Measurements from ENCODE around the gene TFIP11.

TFIP11 gene

DNA sequence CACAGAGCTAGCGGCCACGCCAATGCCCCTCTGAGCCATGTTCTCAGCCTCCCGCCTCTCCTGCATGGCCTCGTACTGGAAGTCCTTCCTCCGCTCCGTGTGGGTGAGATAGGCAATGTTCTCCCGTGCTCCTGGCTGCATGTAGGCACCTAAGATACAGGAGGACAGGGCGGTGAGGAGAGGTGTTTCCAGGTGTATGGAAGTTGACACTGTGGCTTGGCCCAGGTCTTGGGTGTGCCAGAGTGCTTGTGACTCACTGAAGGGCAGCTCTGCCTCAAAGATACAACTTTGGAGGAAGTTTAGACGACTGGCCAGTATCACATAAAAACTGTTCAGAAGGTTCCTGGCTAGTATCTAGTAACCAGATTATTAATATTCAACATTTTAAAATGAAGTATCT is 20.1 kb downstream of the TFIP11 start:
- Histone ChIP-seq H3K9ac (ENCODE audit: low read length) (no peak overlapping the region), H3K27me3 (ENCODE audit: control insufficient read depth, insufficient read depth, low read length) (no peaks in the 10 kb centered on the region), H3K4me1 (ENCODE audit: control insufficient read depth, insufficient read depth, low read length) (no peaks in the 10 kb centered on the region), H3K36me3 (ENCODE audit: control insufficient read depth, insufficient read depth, low read length) (peaks cover 51% of the 10 kb centered on the region), H3K4me3 (ENCODE audit: low read length) (no peak overlapping the region), H3K27ac (ENCODE audit: low read depth, low read length) (no peak overlapping the region)

DNA sequence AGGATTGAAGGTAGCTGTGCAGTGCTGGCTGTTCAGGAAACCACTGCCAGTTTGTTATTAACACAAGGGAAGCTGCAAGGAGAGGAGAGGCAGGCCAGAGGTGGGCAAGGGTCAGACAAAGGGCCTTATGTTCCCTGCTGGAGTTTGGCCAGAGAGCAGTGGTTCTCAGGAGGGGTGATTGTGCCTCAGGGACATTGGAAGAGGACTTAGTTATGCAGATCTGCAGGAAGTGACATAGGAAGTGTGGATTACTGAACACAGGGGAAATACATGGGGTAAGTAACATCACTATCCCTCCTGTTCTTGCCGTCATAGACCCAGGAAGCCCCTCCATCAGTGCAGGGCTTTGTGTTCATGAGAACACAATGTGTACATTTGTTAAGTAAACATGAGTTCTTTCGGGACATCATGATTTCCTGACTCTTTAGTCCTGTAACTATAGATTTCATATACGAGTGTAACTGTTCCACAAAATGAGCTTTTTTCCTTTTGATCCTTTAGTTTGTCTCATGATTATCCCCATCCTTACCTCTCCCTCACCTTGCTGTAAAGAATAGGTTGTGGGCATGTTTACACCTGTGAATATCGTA is 22.7 kb downstream of the TFIP11 start:
- Histone ChIP-seq H3K36me3 (ENCODE audit: control insufficient read depth, insufficient read depth, low read length) (peaks cover 33% of the 10 kb centered on the region), H3K4me3 (ENCODE audit: low read length) (no peak overlapping the region), H3K9ac (ENCODE audit: low read length) (no peak overlapping the region), H3K27me3 (ENCODE audit: control insufficient read depth, insufficient read depth, low read length) (no peaks in the 10 kb centered on the region), H3K27ac (ENCODE audit: low read depth, low read length) (no peak overlapping the region), H3K4me1 (ENCODE audit: control insufficient read depth, insufficient read depth, low read length) (peaks cover 6% of the 10 kb centered on the region)

DNA sequence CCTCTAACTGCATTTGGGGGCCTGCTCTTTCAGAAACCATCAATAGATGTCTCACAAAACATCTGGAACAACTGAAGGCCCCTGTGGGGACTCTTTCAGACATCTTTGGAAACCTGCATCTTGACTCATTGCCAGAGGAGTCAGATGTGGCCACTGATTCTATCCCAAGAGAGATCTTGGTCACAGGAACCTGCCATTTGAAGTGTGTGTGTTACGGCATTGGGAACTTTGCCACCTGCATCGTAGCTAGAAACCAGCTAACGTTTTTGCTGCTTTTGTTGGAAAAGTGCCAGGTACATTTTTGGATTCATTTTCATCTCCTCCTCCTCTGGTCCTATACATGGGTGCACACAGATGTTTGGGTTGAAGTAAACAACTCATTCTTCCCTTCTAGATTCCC is 24.3 kb downstream of the TFIP11 start:
- Histone ChIP-seq H3K9ac (ENCODE audit: low read length) (no peak overlapping the region), H3K36me3 (ENCODE audit: control insufficient read depth, insufficient read depth, low read length) (peaks cover 20% of the 10 kb centered on the region), H3K4me1 (ENCODE audit: control insufficient read depth, insufficient read depth, low read length) (peaks cover 13% of the 10 kb centered on the region), H3K27ac (ENCODE audit: low read depth, low read length) (no peak overlapping the region), H3K27me3 (ENCODE audit: control insufficient read depth, insufficient read depth, low read length) (no peaks in the 10 kb centered on the region), H3K4me3 (ENCODE audit: low read length) (no peak overlapping the region)

DNA sequence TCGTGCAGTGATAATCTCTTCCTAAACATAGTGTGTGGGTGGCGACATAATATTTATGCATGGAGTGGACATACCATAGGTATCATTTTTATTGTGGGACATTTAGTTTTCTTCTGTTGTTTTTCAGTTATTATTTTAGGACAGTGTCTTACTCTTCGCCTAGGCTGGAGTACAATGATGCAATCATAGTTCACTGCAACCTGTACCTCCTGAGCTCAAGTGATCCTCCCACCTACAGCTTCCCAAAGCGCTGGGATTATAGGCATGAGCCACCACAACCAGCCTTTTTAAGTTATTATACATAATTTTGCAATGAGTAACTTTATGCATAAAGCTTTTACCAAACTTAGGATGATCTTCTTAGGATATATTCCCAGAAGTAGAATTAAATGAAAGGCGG is 25.9 kb downstream of the TFIP11 start:
- H3K27me3 ChIP-seq (ENCODE audit: control insufficient read depth, insufficient read depth, low read length): no peaks in the 10 kb centered on the region
- H3K4me1 ChIP-seq (ENCODE audit: control insufficient read depth, insufficient read depth, low read length): peaks cover 20% of the 10 kb centered on the region
- H3K9ac ChIP-seq (ENCODE audit: low read length): no peak overlapping the region
- H3K27ac ChIP-seq (ENCODE audit: low read depth, low read length): no peak overlapping the region
- H3K36me3 ChIP-seq (ENCODE audit: control insufficient read depth, insufficient read depth, low read length): peaks cover 8% of the 10 kb centered on the region
- no peak overlapping the region for H3K4me3 ChIP-seq (ENCODE audit: low read length)

DNA sequence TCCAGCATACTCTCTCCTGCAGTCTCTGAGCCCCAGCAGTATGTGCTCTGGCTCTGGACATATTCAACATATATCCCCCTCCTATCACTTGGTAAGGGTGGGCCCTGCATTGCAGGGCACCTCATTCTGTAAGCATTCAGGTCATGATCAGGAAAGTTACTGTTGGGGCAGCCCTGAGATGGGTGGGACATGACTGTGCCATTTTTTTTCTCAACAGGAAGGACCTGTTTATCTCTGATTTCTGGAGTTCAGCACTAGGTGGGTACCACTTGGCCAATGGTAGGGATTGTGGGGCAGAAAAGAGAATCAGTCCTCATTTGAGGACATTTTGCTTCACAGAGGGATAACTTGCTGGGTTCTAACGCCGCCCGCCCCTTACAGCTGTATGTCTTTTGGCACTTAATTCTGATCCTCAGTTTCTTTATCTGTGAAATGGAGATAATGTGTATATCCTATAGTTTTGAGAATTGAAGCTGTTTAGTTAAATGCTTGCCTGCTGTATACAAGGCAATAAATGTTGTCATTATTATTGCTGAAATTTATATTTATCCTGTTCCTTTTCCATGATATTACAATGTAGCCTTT is 26.4 kb downstream of the TFIP11 start:
- Histone ChIP-seq H3K27me3 (ENCODE audit: control insufficient read depth, insufficient read depth, low read length) (no peaks in the 10 kb centered on the region), H3K27ac (ENCODE audit: low read depth, low read length) (no peak overlapping the region), H3K4me3 (ENCODE audit: low read length) (no peak overlapping the region), H3K4me1 (ENCODE audit: control insufficient read depth, insufficient read depth, low read length) (peaks cover 20% of the 10 kb centered on the region), H3K9ac (ENCODE audit: low read length) (no peak overlapping the region), H3K36me3 (ENCODE audit: control insufficient read depth, insufficient read depth, low read length) (peaks cover 8% of the 10 kb centered on the region)

DNA sequence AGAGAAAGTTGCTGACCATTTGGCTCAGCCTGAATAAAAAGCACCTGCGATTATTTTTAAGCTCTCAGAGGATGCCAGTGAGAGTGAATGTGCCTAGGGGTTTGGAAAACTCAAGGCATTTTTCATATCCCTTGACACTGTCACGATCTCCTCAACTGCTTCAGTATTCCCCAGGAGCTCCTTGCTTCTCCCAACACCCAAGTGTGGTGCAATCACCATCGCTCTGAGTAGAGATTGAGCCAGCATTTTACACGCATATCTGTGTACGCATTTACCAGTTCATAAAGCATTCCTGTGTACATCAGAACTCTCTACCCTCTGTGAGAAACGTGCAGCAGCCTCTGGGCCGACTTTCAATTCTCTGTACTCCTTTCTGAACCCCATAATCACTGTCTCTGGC is 27.3 kb downstream of the TFIP11 start:
- H3K4me3 ChIP-seq (ENCODE audit: low read length): no peak overlapping the region

DNA sequence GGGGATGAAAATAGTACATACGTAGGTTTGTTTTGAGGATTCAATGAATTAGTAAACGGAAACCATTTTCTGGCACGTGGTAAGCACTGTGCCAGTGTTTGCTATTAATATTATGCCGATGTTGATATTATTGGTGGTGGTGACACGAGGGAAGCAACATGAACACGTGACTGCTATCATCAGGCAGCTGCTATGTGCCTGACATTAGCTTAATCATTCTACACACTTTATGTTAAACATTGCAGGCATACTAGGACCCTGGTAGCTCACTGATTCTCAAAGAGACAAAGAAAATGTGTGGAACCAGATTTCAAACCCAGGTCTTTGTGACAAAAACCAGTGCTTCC is 27.9 kb downstream of the TFIP11 start:
- Histone ChIP-seq H3K27ac (ENCODE audit: low read depth, low read length) (peak overlapping the region; percentile 96), H3K4me1 (ENCODE audit: control insufficient read depth, insufficient read depth, low read length) (peaks cover 20% of the 10 kb centered on the region), H3K36me3 (ENCODE audit: control insufficient read depth, insufficient read depth, low read length) (peaks cover 6% of the 10 kb centered on the region), H3K4me3 (ENCODE audit: low read length) (peak overlapping the region; percentile 98), H3K27me3 (ENCODE audit: control insufficient read depth, insufficient read depth, low read length) (no peaks in the 10 kb centered on the region), H3K9ac (ENCODE audit: low read length) (peak overlapping the region; percentile 64)

More for the DNA sequence above, 27.3 kb downstream of the TFIP11 start:
- peaks cover 8% of the 10 kb centered on the region for H3K36me3 ChIP-seq (ENCODE audit: control insufficient read depth, insufficient read depth, low read length)
- H3K9ac ChIP-seq (ENCODE audit: low read length): no peak overlapping the region
- peaks cover 20% of the 10 kb centered on the region for H3K4me1 ChIP-seq (ENCODE audit: control insufficient read depth, insufficient read depth, low read length)
- H3K27me3 ChIP-seq (ENCODE audit: control insufficient read depth, insufficient read depth, low read length): no peaks in the 10 kb centered on the region
- peak overlapping the region; percentile 30 for H3K27ac ChIP-seq (ENCODE audit: low read depth, low read length)

DNA sequence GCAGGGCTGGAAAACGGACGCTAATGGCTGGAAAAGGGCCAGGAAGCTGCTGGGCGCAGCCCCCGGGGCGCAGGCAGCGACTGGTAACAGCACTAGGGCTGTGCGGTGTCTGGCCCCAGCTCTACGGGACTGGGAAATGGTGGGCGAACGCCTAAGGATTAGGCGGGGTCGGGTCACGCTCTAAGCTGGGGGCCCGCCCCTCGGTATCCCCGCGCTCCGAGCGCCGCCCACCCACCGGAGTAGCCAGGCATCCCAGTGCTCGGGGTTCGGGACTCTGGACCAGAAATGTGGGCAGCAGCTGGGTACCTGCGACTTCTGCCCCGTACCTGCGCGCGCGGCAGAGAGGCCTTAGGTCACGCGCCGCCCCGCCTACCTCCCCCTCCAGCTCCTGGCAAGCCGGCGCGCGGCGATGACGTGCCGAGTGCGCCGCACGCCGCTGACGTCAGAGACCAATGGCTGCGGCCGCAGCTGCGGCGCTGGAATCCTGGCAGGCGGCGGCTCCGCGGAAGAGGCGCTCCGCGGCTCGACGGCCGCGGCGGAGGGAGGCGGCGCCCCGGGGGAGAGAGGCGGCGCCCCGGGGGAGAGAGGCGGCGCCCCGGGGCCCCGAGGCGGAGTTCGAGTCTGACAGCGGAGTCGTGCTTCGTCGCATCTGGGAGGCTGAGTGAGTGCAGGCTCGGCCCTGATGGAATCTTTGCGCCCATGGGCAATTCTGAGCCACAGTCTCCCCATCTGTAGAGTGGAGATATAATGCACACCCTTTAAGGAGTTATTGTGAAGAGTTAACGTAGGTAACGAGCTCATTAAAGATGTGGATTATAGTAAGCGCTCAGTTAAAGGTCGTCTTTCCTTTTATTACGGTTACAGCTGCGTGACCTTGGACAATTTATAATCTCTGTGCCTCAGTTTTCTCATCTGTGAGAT is 28.6 kb downstream of the TFIP11 start, which contains the start of the genes HPS4 and SRRD:
HPS4 (minus strand) TSS at position 345 of the 921 bp plus-strand sequence. CDS start 2,021 bp downstream, outside the sequence.
SRRD (plus strand) TSS at position 439 of the 921 bp plus-strand sequence; CDS start at position 453, 14 bp downstream.
- Histone ChIP-seq H3K4me3 (ENCODE audit: low read length) (peak within 1 kb of the TSS; percentile 98), H3K36me3 (ENCODE audit: control insufficient read depth, insufficient read depth, low read length) (no peaks in the 10 kb centered on the region), H3K4me1 (ENCODE audit: control insufficient read depth, insufficient read depth, low read length) (peaks cover 20% of the 10 kb centered on the region), H3K27ac (ENCODE audit: low read depth, low read length) (peak within 1 kb of the TSS; percentile 96), H3K27me3 (ENCODE audit: control insufficient read depth, insufficient read depth, low read length) (no peaks in the 10 kb centered on the region), H3K9ac (ENCODE audit: low read length) (peak within 1 kb of the TSS; percentile 99)

DNA sequence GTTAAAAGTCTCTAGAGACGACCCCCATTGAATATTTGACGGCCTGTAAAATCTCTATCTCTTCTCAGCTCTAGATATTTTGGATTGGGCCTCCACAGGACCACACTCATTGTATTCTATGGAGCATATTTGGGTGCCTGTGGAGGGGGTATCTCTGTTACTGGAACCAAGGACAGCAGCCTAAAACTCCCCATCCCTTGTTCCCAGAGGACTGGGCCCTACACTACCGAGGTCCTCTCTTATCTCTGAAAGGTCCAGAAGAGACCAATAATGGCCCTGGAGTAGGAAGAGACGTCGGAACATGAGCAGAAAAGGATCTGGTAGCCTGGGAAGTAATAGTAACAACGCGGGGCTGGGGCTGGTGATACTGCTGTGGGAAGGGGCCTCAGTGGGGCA is 29.2 kb downstream of the TFIP11 start:
- no peaks in the 10 kb centered on the region for H3K27me3 ChIP-seq (ENCODE audit: control insufficient read depth, insufficient read depth, low read length)
- peak overlapping the region; percentile 98 for H3K4me3 ChIP-seq (ENCODE audit: low read length)
- no peaks in the 10 kb centered on the region for H3K36me3 ChIP-seq (ENCODE audit: control insufficient read depth, insufficient read depth, low read length)
- H3K27ac ChIP-seq (ENCODE audit: low read depth, low read length): peak overlapping the region; percentile 96
- peak overlapping the region; percentile 99 for H3K9ac ChIP-seq (ENCODE audit: low read length)
- H3K4me1 ChIP-seq (ENCODE audit: control insufficient read depth, insufficient read depth, low read length): peaks cover 20% of the 10 kb centered on the region

DNA sequence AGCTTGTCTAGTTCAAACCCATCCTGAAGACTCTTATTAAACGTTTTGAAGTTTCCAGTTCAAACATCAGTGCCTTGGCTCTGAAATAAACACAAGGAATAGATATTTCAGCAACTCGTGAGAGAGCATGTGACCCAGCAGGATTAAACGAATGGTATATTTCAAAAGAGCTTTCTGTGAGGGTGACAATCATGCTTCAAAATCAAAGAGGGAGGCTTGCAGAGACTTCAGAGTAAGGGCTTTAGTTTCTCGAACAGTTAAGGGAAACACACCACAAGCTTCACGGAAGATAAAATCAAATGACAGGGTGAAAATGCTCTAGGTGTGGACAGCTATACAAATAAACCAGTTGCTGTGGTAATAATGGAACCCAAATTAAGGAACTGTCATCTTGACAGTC is 30.1 kb downstream of the TFIP11 start:
- H3K4me3 ChIP-seq (ENCODE audit: low read length): no peak overlapping the region
- no peak overlapping the region for H3K9ac ChIP-seq (ENCODE audit: low read length)
- H3K36me3 ChIP-seq (ENCODE audit: control insufficient read depth, insufficient read depth, low read length): peaks cover 4% of the 10 kb centered on the region
- no peaks in the 10 kb centered on the region for H3K27me3 ChIP-seq (ENCODE audit: control insufficient read depth, insufficient read depth, low read length)
- no peak overlapping the region for H3K27ac ChIP-seq (ENCODE audit: low read depth, low read length)
- H3K4me1 ChIP-seq (ENCODE audit: control insufficient read depth, insufficient read depth, low read length): peaks cover 20% of the 10 kb centered on the region

DNA sequence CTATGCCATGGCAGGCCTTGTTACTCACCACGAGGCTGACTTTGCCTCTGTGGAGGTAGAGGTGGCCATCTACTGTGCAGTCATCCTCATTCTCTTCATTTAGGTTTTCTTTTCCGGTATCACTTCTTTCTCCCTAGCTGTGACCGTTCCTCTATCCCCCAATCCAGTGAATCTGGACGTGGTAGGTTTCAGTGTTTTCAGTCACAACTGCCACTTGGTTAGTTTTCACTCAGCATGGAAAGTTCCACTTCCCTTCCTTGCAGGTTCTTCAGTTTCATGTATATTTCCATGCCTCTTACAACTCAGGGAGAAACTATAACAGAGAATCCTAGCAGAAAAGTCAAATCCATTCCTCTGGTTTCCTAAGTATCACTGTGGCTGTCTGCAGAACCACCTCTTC is 30.6 kb downstream of the TFIP11 start:
- Histone ChIP-seq H3K27ac (ENCODE audit: low read depth, low read length) (no peak overlapping the region), H3K27me3 (ENCODE audit: control insufficient read depth, insufficient read depth, low read length) (no peaks in the 10 kb centered on the region), H3K36me3 (ENCODE audit: control insufficient read depth, insufficient read depth, low read length) (peaks cover 7% of the 10 kb centered on the region), H3K9ac (ENCODE audit: low read length) (no peak overlapping the region), H3K4me1 (ENCODE audit: control insufficient read depth, insufficient read depth, low read length) (peaks cover 20% of the 10 kb centered on the region), H3K4me3 (ENCODE audit: low read length) (no peak overlapping the region)

DNA sequence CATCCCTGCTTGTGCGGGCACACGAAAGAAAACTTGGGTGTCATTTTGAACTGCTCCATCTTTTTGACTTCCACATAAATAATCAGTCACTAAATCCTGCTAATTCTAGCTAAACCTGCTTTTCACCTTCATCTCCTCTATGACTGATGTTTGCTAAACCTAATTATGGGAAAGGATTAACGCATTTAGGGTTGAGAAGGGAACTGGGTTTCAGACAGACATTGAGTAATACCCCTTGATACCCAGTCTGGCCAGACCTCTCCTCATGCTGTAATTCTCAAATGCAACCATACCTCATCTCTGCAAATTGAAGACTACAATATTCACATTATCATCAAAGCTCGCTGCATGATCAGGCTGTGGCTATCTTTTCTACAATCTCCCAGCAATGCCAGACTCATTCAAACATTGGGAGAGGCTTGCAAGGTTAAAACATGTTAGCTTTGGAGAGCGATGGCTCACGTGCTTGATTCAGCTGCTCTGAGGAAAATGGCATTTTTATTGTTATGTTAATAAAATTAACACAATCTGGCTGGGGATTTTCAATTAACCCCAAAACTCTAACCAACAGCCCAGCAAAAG is 31.1 kb downstream of the TFIP11 start:
- no peaks in the 10 kb centered on the region for H3K27me3 ChIP-seq (ENCODE audit: control insufficient read depth, insufficient read depth, low read length)
- H3K9ac ChIP-seq (ENCODE audit: low read length): no peak overlapping the region
- H3K4me3 ChIP-seq (ENCODE audit: low read length): no peak overlapping the region
- H3K36me3 ChIP-seq (ENCODE audit: control insufficient read depth, insufficient read depth, low read length): peaks cover 7% of the 10 kb centered on the region
- H3K4me1 ChIP-seq (ENCODE audit: control insufficient read depth, insufficient read depth, low read length): peaks cover 20% of the 10 kb centered on the region
- H3K27ac ChIP-seq (ENCODE audit: low read depth, low read length): no peak overlapping the region
